ENCODE results near the gene FOXO3B.
"Not testable (repeated sequence)": the region's sequence is repeated elsewhere in the genome, so short reads cannot be mapped to it uniquely, and the experiment has no call there.

Gene FOXO3B

GRCh38 chr17:18644291-18644690 is 37.8 kb downstream of the FOXO3B start, which contains the start of gene TBC1D28:
Gene TBC1D28, minus strand, starts transcription at chr17:18644391. Its CDS starts 3,039 bp downstream, at chr17:18641352.
- not testable (repeated sequence) for DNase-seq

GRCh38 chr17:18643124-18643523 is 39.0 kb downstream of the FOXO3B start:
- not testable (repeated sequence) for DNase-seq

DNA sequence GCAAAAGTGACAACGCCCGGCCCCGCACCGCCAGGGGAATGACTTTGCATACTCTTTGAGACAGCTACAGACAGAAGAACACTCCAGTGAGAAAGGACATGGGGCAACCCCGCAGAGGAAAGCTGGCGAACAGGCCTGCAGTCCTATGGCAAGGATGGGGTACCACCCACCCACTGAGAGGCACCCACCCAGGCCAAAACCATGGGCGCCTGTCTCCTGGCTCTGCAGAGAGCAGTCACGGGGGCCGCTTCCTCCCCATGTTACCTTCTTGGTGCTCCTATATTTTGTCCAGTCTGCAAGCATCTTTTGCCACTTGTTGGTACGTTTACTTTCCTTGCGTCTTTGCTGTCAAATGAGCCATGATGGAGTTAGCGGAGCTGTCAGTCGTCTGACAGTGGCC is 43.8 kb downstream of the FOXO3B start:
- DNase-seq, result not testable (repeated sequence)

DNA sequence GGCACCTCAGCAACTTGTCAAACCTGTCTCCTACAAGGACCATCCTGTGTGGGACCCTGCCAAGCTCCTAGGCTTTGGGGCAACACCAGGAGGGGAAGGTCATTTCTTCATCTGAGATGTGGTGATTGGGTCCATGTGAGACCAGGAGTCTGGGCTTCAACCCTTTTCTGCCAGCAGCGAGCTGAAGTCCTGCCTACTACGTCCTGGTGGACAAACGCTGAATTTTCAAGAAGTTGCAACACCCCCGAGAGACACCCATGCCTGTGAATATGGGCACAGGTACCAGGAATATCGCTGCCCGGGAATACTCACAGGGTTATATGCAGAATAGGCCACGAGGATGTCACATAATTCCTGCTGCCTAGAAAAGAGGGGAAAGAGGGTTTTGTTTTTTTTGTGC is 45.9 kb downstream of the FOXO3B start:
- not testable (repeated sequence) for DNase-seq

- DNase-seq, result not testable (repeated sequence)
These were observed 46.3 kb downstream of the FOXO3B start for GRCh38 chr17:18635773-18636172.

DNA sequence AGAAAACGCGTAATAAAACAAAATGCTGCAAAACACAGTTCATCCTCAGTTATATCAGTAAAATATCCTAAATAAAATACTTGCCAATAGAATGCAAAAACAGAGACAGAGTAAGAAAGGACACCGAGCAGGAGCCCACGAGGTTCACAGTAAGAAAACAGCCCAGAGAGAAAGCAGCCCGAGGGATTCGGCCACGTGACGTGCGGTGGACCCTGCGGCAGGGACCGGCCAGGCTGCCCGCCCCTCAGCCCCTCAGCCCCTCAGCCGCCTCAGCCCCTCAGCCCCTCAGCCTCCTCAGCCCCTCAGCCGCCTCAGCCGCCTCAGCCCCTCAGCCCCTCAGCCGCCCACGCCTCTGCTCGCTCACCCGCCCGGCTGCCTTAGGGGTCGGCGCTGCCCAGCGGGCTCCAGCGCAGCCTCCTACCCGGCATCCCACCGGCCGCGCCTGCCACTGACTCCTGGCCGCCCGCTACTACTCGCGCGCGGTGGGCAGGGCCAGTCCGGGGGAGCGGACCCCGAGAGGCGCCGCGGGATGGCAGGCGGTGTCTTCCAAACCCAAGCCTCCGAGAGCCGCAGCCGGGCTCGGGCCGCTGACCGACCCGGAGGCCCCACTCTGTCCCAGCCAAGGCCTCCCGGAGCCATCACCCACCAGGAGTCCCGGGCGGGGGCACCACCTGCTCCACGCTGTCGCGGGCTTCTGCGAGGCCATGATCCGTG is 47.4 kb downstream of the FOXO3B start:
- not testable (repeated sequence) for DNase-seq
